Activated T-cell treated with anti-CD3 and anti-CD28 coated beads, Interleukin-2, amount 50 U/mL, for 72 hours (primary cell): ENCODE results near the gene INSM1. TPM values are rescaled to one million over a fixed set of nuclear protein-coding genes. Genes with fewer than 3 reads are reported as not detected.

Source experiments
- ATAC-seq, 2 donors: fragments of 150-1000 bp; cut with Tn5 transposase; replicated peaks in 1 of 2; 2 replicates each; pipeline ENCODE4 v1.10.0; 2021; ENCODE audit warnings: moderate library complexity in 2 of 2, mild to moderate bottlenecking in 1 of 2
- DNase-seq, 2 donors: peaks; one replicate each; pipeline ENCODE4 v3.0.0; 2021 to 2022; ENCODE audit warnings: mixed read lengths in 1 of 2
- H3K27ac Mint-ChIP-seq: one replicate; pipeline ENCODE4 v1.8.0; 2022; ENCODE audit warnings: mild to moderate bottlenecking, moderate library complexity, mixed read lengths
- H3K27me3 Mint-ChIP-seq: one replicate; pipeline ENCODE4 v1.8.0; 2022; ENCODE audit warnings: low read depth, mixed read lengths
- H3K36me3 Mint-ChIP-seq, 2 donors: one replicate each; pipeline ENCODE4 v1.8.0; 2022; ENCODE audit warnings: mixed read lengths in 2 of 2, mild to moderate bottlenecking in 1 of 2; ENCODE audit not compliant: insufficient read depth in 2 of 2
- H3K4me1 Mint-ChIP-seq: one replicate; pipeline ENCODE4 v1.8.0; 2022; ENCODE audit warnings: low read depth, mixed read lengths
- H3K4me3 Mint-ChIP-seq, 2 donors: one replicate each; pipeline ENCODE4 v1.8.0; 2022; ENCODE audit warnings: mild to moderate bottlenecking in 2 of 2, mixed read lengths in 2 of 2, moderate library complexity in 2 of 2
- H3K9me3 Mint-ChIP-seq, 2 donors: one replicate each; pipeline ENCODE4 v1.8.0; 2022; ENCODE audit warnings: mixed read lengths in 2 of 2
- total RNA-seq, 2 donors: library from RNA; stranded (reverse); gene quantifications; one replicate each; pipeline ENCODE4 v1.2.3, GENCODE V29; 2022

INSM1 gene
- total RNA-seq, 2 donors from 2014 or later = 4.1 to 7.4 TPM

DNA sequence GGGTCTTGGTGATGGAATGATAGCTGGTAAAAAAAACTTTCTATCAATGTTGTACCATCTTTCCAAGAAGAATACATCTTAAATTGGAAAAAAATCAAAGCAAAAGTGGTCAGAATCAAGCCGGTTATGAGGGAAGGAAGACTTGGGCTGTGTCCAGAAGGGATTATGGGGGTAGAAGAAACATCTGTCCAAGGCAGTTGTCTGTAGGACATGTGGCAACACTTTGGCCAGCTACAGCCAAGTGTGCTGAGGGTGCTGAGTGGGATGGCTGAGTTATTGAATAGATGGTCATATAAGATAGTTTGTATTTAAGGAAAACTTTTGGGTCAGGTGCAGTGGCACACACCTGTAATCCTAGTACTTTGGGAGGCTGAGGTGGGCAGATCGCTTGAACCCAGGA is 38.4 kb downstream of the INSM1 start:
- H3K36me3 Mint-ChIP-seq = peaks cover 0 to 12% of the 10 kb centered on the region in 2 donors
- ATAC-seq = no peak
- peaks cover 19% of the 10 kb centered on the region for H3K4me1 Mint-ChIP-seq
- H3K9me3 Mint-ChIP-seq = no peaks in the 10 kb centered on the region
- H3K4me3 Mint-ChIP-seq = no peak overlapping the region
- H3K27me3 Mint-ChIP-seq = no peaks in the 10 kb centered on the region
- peak overlapping the region; percentile 8 for H3K27ac Mint-ChIP-seq
- no peak for DNase-seq

DNA sequence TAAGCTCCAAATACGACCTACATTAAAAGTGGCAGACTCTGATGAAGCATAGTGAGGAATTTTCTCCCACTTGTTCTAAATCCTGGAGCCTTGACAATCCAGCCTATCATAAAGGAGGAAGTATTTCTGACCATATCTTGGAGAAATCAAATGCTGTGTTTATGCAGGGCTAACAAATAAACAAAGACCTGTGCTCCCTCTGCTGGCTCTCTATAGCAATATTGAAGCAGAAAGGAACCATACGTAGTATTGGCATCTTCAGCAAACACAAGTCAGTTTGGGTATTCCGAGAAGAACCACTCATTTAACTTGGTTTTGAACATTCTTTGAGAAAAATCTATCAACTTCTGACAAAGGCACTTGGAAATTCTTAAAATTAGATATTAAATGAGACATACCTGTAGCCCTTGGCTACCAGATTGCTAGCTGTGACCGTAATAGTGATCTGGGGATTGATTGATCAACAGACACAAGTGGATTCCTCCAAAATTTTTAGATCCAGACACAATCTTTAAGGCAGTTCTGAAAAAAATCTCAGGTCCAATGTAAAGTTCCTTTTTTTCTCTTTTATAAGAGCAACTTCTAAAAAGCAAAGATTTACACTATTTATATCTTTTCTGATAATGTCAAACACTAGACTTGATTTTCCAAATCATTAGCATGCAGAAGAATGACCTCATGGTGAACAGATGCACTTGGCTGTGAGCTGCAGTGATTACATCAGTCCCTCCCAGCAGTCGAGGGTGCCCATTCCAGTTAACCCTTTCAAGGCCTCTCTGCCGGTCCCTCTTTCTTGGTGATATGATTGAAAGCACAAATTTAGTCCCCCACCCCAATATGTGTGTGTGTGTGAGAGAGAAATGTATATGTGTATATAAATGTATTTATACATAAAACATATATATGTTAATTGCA is 40.2 kb downstream of the INSM1 start:
- H3K4me3 Mint-ChIP-seq = no peak overlapping the region
- ATAC-seq (no peak), DNase-seq (no peak)
- H3K4me1 Mint-ChIP-seq = peaks cover 35% of the 10 kb centered on the region
- H3K9me3 Mint-ChIP-seq = no peaks in the 10 kb centered on the region
- H3K27ac Mint-ChIP-seq = no peak overlapping the region
- peaks cover 0 to 21% of the 10 kb centered on the region in 2 donors for H3K36me3 Mint-ChIP-seq
- H3K27me3 Mint-ChIP-seq = no peaks in the 10 kb centered on the region

DNA sequence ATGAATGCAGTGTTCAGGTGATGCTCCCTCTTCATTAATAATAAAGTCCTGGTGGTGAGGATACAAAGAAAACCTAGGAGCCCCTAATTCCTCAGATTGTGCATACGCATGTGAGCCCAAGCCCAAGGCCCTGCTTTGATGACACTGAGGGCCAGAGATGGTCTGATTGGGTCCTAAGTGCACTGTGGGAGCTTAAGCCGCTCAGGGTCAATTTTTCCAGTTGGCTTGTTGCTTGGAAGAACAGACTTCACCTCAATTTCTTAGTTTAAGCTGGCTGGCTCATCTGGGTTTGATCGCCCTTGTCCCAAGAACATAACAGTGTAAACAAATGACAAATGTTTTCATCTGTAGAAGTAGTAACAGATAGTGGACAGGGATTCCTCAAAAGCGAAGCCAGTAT is 41.4 kb downstream of the INSM1 start:
- H3K4me3 Mint-ChIP-seq = peak overlapping the region in 1 of 2 donors; percentile 84
- ATAC-seq = no peak
- no peak overlapping the region for H3K27ac Mint-ChIP-seq
- H3K27me3 Mint-ChIP-seq = no peaks in the 10 kb centered on the region
- no peak for DNase-seq
- H3K36me3 Mint-ChIP-seq = peaks cover 0 to 20% of the 10 kb centered on the region in 2 donors
- H3K9me3 Mint-ChIP-seq = no peaks in the 10 kb centered on the region
- H3K4me1 Mint-ChIP-seq = peaks cover 46% of the 10 kb centered on the region

DNA sequence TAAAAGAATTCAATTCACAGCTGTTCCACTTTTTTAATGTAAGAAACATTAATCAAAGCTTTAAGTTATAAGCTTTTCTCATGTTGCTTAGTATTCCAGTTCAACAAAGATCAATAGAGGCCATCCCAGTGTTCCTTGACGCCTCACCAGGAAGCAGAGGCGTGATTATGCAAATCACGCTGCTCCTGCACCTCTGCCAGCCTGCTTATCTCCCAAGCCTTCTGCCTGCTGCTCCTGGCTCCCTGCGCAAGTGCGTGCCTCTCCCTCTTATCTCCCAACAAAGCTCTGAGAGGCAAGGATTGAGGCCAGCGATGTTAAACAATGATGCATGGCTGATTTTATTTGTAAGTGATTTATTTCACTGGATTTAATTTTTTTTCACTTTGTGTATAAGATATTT is 42.8 kb downstream of the INSM1 start:
- Mint-ChIP-seq H3K4me3 (peak overlapping the region; percentile 80 to 84), H3K36me3 (peaks cover 0 to 20% of the 10 kb centered on the region in 2 donors), H3K9me3 (no peaks in the 10 kb centered on the region), H3K27ac (peak overlapping the region; percentile 86), H3K27me3 (no peaks in the 10 kb centered on the region), H3K4me1 (peaks cover 52% of the 10 kb centered on the region)
- no peak for ATAC-seq
- no peak for DNase-seq

DNA sequence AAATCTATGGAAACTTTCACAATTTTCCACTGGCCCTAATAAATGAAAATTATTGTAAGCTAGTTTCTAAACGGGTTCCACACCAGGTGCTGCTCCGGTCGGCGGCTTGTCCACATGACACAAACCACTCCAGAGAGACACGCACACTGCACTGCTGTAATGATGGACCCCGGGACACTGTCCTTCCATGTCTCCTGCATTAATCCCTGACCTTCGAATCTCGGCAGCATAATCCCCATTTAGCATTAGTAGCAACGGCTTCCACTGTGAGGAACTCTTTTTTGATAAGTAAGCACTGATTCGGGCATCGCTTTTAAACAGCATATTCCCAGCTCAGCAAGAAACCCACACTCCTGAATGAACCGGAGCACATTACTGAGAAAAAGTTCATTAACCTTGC is 43.5 kb downstream of the INSM1 start:
- Mint-ChIP-seq H3K4me1 (peaks cover 60% of the 10 kb centered on the region), H3K9me3 (no peaks in the 10 kb centered on the region), H3K27me3 (no peaks in the 10 kb centered on the region), H3K4me3 (peak overlapping the region; percentile 78 to 84), H3K36me3 (peaks cover 0 to 18% of the 10 kb centered on the region in 2 donors), H3K27ac (peak overlapping the region; percentile 86)
- DNase-seq (no peak), ATAC-seq (no peak)

DNA sequence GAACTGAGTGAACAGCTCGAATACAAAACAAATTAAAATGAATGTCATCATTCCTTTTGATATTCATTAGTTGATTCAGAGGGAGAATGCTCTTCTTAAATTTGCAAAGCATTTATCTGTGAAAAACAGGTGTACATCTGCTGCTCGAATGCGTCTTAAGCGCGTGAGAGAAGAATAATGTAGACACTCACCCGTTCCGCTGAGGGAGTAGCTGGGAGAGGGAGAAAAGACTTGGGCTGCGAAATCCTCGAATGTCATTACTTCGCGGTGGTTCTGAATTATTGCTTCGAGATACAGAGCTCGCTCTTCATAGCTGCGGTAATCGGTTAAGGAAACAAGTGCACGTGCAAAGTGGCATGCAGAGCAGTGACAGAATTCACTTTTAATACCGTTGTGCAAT is 43.9 kb downstream of the INSM1 start:
- no peak for ATAC-seq
- no peaks in the 10 kb centered on the region for H3K9me3 Mint-ChIP-seq
- no peaks in the 10 kb centered on the region for H3K27me3 Mint-ChIP-seq
- peaks cover 61% of the 10 kb centered on the region for H3K4me1 Mint-ChIP-seq
- H3K27ac Mint-ChIP-seq = peak overlapping the region; percentile 86
- no peak for DNase-seq
- H3K36me3 Mint-ChIP-seq = peaks cover 0 to 18% of the 10 kb centered on the region in 2 donors
- peak overlapping the region; percentile 78 to 84 for H3K4me3 Mint-ChIP-seq

DNA sequence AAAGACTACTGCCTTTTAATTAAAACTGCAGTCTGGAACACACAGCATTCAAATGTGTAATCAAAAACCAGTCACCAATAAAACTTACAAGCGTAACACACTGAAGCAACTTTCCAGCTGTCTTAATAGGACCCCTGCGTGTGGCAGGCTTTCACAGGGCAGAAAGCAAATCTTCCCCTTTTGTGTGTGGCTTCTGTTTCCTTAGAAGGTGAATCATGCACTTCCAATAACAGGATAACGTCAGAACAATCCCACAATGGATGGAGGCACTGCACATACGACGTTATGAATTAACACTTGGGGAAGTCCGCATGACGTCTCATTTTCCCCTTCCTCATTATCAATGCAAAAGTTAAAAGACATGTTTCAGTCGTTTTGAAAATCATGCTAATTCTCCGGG is 44.8 kb downstream of the INSM1 start:
- Mint-ChIP-seq H3K36me3 (peaks cover 0 to 17% of the 10 kb centered on the region in 2 donors), H3K27me3 (no peaks in the 10 kb centered on the region), H3K27ac (peak overlapping the region; percentile 86), H3K4me1 (peaks cover 69% of the 10 kb centered on the region), H3K9me3 (no peaks in the 10 kb centered on the region), H3K4me3 (peak overlapping the region; percentile 78 to 84)
- DNase-seq (peak; percentile 34 to 35), ATAC-seq (peak; percentile 87)

DNA sequence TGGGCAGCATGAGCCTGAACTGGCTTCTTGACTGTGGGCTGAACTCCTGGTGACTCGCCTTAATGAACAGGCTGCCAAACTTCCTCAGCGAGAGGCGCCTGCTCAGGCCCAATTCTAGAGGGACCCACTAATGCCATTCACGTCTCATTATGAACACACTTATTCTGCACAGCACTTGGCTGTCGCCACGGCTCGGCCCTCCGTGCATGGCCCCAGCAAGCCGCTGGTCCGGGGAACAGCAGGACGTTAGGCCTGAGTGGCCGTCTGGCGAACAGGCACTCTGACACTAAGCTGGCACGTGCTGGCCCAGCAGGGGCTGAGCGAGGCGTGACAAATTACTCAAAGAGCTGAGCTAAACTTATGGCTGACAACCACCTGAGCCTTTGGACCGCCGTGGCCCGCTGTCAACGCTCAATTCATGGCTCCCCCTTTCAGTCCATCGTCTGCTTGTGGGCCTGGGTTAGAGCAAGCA is 45.9 kb downstream of the INSM1 start:
- H3K9me3 Mint-ChIP-seq = no peaks in the 10 kb centered on the region
- ATAC-seq (no peak), DNase-seq (no peak)
- H3K4me1 Mint-ChIP-seq = peaks cover 76% of the 10 kb centered on the region
- H3K36me3 Mint-ChIP-seq = peaks cover 0 to 22% of the 10 kb centered on the region in 2 donors
- H3K27me3 Mint-ChIP-seq = no peaks in the 10 kb centered on the region
- peak overlapping the region; percentile 86 for H3K27ac Mint-ChIP-seq
- H3K4me3 Mint-ChIP-seq = no peak overlapping the region

DNA sequence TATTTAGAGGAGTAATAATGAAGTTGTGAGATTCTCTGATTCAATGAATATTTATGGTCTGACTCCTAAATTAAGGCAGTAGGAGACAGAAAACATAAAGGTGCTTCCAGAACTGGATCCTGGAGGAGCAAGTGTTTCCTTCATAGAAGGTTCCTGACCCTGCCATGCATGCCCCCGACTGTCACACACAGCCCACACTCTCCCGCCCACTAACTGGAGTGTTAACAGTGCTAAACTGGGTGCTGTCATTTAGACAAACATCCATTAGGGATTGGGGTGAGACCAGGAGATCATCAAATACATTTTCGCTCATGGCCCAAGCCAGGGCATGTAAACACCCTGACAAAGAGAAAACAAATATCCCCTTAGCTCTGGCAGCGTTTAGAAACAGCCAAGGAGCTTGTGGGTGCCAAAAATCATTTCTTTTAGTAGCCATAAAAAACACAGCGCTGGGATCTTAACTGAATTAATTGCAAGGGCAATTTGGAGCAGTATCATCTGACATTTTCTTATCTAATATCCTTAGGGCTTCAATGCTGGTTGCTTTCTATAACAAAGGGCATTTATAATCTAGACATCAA is 46.8 kb downstream of the INSM1 start:
- Mint-ChIP-seq H3K4me3 (peak overlapping the region; percentile 27 to 36), H3K27me3 (no peaks in the 10 kb centered on the region), H3K27ac (peak overlapping the region; percentile 66), H3K4me1 (peaks cover 73% of the 10 kb centered on the region), H3K9me3 (no peaks in the 10 kb centered on the region), H3K36me3 (peaks cover 0 to 22% of the 10 kb centered on the region in 2 donors)
- DNase-seq (no peak), ATAC-seq (no peak)

DNA sequence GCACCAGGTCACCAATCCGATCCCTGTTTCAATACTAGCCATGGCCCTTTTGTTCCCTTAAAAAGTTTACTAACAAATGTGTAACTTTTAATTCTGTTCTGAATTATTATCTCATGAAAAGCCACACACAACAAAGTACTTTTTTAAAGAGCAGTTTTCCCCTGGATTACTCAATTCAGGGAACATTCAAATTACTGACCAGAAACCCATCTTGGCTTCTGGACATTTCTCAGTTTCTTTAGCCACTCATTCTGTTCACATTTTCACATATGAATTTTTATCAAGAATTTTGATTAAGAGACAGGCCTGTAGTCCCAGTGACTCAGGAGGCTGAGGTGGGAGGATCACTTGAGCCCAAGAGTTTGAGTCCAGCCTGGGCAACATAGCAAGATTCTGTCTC is 47.4 kb downstream of the INSM1 start:
- Mint-ChIP-seq H3K36me3 (peaks cover 0 to 22% of the 10 kb centered on the region in 2 donors), H3K9me3 (no peaks in the 10 kb centered on the region), H3K27me3 (no peaks in the 10 kb centered on the region), H3K4me3 (peak overlapping the region in 1 of 2 donors; percentile 27), H3K4me1 (peaks cover 67% of the 10 kb centered on the region), H3K27ac (peak overlapping the region; percentile 66)
- no peak for ATAC-seq
- DNase-seq = no peak

DNA sequence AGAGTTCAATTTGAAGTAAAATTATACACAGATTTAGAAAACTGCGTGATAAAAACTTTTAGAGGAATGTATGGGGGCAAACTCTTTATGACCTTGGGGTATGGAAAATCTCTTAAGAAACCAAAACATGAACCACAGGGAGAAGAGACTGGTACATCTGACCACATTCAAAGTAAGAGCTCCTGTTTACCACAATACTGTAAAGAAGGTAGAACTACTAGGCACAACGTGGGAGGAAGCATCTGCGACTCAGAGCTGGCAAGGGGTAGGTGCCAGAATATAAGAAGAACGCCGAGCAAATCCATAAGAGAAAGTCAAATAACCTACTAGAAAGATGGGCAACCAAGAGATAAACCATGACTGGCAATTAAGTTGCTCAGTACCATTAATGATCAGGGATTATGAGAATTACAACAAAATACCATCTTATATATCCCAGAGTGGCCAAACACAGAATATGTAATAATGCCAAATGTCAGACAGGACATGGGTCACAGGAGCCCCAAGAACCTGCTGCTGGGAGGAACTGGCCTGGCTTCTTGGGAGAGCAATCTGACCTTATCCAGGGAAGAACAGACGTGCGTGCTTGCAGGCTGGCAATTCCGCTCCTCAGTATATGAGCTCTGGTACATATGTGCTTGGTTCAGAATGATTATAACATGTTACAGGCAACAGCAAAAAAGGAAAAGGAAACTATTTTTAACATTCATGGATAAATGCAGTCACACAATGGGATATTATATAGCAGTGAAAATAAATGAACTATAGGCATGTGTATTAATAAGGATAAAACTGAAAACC is 50.2 kb downstream of the INSM1 start:
- H3K27ac Mint-ChIP-seq = peak overlapping the region; percentile 92
- DNase-seq (no peak), ATAC-seq (peak; percentile 61 to 73)
- H3K9me3 Mint-ChIP-seq = no peaks in the 10 kb centered on the region
- no peaks in the 10 kb centered on the region for H3K27me3 Mint-ChIP-seq
- H3K36me3 Mint-ChIP-seq = peaks cover 2 to 16% of the 10 kb centered on the region in 2 donors
- H3K4me3 Mint-ChIP-seq = peak overlapping the region; percentile 36 to 45
- H3K4me1 Mint-ChIP-seq = peaks cover 56% of the 10 kb centered on the region
